Measurements from ENCODE around the gene NISCH. TPM values are rescaled to one million over a fixed set of nuclear protein-coding genes. Genes with fewer than 3 reads are reported as not detected.
"Not testable (repeated sequence)": the region's sequence is repeated elsewhere in the genome, so short reads cannot be mapped to it uniquely, and the experiment has no call there.

NISCH gene
- total RNA-seq, 1 donor from 2014 or later: 48.3 TPM

- intact Hi-C loops (cut with micrococcal nuclease): no loop called here
- no peak for DNase-seq
- no peak for ATAC-seq
Observed at GRCh38 chr3:52520141-52520667, 64.8 kb downstream of the NISCH start.

- ATAC-seq (no peak), DNase-seq (peak; percentile 22)
- intact Hi-C loops (cut with micrococcal nuclease): no loop called here
Observed at GRCh38 chr3:52520716-52521487, 65.5 kb downstream of the NISCH start.

- ATAC-seq: no peak
- intact Hi-C loops (cut with micrococcal nuclease): no loop called here
- DNase-seq: no peak
Observed at GRCh38 chr3:52521488-52521824, 66.1 kb downstream of the NISCH start.

GRCh38 chr3:52521881-52522650 lies 66.7 kb downstream of the NISCH start:
- intact Hi-C loops (cut with micrococcal nuclease): no loop called here
- peak; percentile 29 for DNase-seq

GRCh38 chr3:52522651-52523251 lies 67.3 kb downstream of the NISCH start:
- intact Hi-C loops (cut with micrococcal nuclease): no loop called here
- ATAC-seq: no peak
- DNase-seq: peak; percentile 22

More at GRCh38 chr3:52521881-52522650, 66.7 kb downstream of the NISCH start:
- no peak for ATAC-seq

GRCh38 chr3:52523386-52524257 lies 68.2 kb downstream of the NISCH start:
- intact Hi-C loops (cut with micrococcal nuclease): no loop called here
- DNase-seq: peak; percentile 25
- ATAC-seq: no peak

- ATAC-seq (no peak), DNase-seq (peak; percentile 9)
- intact Hi-C loops (cut with micrococcal nuclease): no loop called here
Observed at GRCh38 chr3:52524258-52524751, 68.9 kb downstream of the NISCH start.

- peak; percentile 31 for ATAC-seq
- DNase-seq: peak; percentile 61
- intact Hi-C loops (cut with micrococcal nuclease): no loop called here
Observed at GRCh38 chr3:52524752-52525679, 69.6 kb downstream of the NISCH start.

GRCh38 chr3:52525680-52526561 lies 70.5 kb downstream of the NISCH start:
- DNase-seq (peak; percentile 35), ATAC-seq (no peak)
- intact Hi-C loops (cut with micrococcal nuclease): no loop called here

GRCh38 chr3:52526671-52527038 lies 71.3 kb downstream of the NISCH start:
- DNase-seq; intact Hi-C loops (cut with micrococcal nuclease); ATAC-seq: not testable (repeated sequence)

GRCh38 chr3:52527039-52527731 lies 71.8 kb downstream of the NISCH start:
- intact Hi-C loops (cut with micrococcal nuclease): no loop called here
- DNase-seq: peak; percentile 31
- no peak for ATAC-seq

GRCh38 chr3:52527732-52528585 lies 72.6 kb downstream of the NISCH start:
- intact Hi-C loops (cut with micrococcal nuclease): no loop called here
- peak; percentile 29 for DNase-seq

GRCh38 chr3:52528586-52529375 lies 73.4 kb downstream of the NISCH start:
- DNase-seq: peak; percentile 34
- intact Hi-C loops (cut with micrococcal nuclease): no loop called here
- ATAC-seq: no peak

More at GRCh38 chr3:52527732-52528585, 72.6 kb downstream of the NISCH start:
- no peak for ATAC-seq
